Omental fat pad (tissue), 4 donors: ENCODE measurements around the gene ZNF223. TPM values are rescaled to one million over a fixed set of nuclear protein-coding genes. Genes with fewer than 3 reads are reported as not detected.
A peak's percentile ranks its signal among the peaks of the same experiment; 100 is the strongest.

Experiments used
- ATAC-seq: fragments of 150-250 bp; one replicate; pipeline ENCODE4 v1.9.1; 2016; ENCODE audit warnings: mild to moderate bottlenecking, moderate library complexity; ENCODE audit not compliant: low FRiP score
- DNase-seq: peaks from one replicate; pipeline ENCODE4 v3.0.0-alpha.2; 2019; ENCODE audit warnings: low spot score
- total RNA-seq, 4 donors: library from RNA; depleted of rRNA; stranded (reverse); fragments of >200 nt; gene quantifications; one replicate each; pipeline ENCODE4 v1.1.0, GENCODE V29; 2016
- TF ChIP-seq, protein P1 (sequence below), 3 donors: fragments of 450-650 bp; IDR thresholded peaks; one replicate each; pipeline ENCODE4 v1.5.1; 2016 to 2017; ENCODE audit warnings: antibody characterized with exemption in 3 of 3, mild to moderate bottlenecking in 3 of 3, moderate library complexity in 2 of 3

ZNF223 gene
- total RNA-seq, 4 donors from 2014 or later: 2.8 to 4.7 (median 3.1) TPM

DNA sequence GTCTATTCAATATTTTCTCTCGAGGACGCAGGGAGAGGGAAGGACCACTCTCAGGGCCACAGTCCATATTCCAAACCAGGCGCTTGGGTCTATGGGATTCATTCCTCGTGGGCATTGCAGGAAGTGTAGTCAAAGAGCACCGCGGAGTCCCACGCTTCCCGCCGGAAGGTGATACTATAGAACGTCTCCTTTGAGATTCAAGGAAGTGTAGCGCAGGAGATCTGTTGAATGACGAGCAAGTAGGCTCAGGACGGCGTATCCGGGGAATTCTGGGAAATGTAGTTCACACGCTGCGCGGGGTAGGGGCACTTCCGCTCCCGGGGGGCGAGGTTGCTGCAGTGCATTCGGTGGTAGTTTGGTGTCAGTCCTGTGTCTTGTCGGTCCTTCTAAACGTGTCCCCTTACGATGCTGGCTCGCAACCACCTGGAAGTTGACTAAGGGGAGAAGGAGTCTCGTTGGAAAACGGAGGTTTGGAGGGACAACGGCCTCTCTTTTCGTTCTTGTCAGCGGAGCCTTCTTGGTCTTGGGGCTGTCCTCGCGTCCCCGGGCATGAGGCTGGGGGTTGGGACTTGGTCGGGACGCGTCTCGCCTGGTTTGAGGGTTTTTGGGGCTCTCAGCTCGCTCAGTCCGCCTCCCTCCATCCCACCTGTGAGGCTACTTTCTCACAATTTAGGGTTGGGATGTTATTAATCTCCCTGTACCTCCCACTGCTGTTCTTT lies 20.1 kb downstream of the ZNF223 start, which contains the start of gene ZNF284:
ZNF284 (plus strand) TSS at position 336 of the 719 bp plus-strand sequence. CDS start 4,231 bp downstream, outside the sequence.
- TF ChIP-seq, protein P1, sequence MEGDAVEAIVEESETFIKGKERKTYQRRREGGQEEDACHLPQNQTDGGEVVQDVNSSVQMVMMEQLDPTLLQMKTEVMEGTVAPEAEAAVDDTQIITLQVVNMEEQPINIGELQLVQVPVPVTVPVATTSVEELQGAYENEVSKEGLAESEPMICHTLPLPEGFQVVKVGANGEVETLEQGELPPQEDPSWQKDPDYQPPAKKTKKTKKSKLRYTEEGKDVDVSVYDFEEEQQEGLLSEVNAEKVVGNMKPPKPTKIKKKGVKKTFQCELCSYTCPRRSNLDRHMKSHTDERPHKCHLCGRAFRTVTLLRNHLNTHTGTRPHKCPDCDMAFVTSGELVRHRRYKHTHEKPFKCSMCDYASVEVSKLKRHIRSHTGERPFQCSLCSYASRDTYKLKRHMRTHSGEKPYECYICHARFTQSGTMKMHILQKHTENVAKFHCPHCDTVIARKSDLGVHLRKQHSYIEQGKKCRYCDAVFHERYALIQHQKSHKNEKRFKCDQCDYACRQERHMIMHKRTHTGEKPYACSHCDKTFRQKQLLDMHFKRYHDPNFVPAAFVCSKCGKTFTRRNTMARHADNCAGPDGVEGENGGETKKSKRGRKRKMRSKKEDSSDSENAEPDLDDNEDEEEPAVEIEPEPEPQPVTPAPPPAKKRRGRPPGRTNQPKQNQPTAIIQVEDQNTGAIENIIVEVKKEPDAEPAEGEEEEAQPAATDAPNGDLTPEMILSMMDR (IDR thresholded peaks at IDR 0.05): no peak
- DNase-seq (peak; percentile 52), ATAC-seq (peak; percentile 100)

DNA sequence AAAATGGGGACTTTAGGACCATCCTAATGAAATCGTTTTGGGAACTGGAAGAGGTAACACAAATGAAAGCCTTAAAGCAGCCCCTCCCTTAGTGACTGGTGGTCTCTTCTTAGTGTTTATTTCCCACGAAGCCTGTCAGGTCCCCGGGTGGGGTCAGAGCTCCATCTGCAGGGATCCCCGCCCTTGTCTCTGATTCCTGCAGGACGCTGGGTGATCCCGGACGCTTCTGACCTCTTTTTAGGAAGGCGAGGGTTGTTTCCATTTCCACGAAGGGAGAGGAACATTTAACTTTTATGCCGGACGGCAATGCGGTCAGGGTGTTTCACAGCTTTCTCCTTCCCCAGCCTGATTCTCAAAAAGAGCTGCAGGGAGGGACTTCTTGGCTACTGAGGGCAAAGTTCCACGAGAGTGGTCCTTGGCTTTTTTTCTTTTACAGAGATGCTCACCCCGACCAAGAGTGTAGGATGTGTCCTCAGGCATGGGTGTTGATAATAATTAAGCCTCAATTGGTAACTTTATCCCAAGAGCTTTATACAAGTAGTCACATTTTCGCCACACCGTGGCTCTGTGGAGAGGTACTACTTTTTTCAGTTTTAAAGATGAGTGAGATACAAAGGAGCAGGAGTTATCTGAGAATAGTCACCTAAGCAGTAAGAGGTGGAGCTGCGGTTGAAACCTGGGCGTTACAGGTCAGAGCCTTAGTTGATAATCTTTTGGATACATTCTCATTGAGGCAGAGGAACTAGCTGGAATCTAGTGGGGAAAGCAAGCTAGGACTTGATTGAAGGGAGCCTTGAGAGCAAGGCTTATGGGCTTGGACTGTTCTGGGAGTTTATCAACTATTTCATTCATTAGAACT lies 20.9 kb downstream of the ZNF223 start:
- DNase-seq (no peak), ATAC-seq (no peak)
- TF ChIP-seq, protein P1 (IDR thresholded peaks at IDR 0.05): no peak

DNA sequence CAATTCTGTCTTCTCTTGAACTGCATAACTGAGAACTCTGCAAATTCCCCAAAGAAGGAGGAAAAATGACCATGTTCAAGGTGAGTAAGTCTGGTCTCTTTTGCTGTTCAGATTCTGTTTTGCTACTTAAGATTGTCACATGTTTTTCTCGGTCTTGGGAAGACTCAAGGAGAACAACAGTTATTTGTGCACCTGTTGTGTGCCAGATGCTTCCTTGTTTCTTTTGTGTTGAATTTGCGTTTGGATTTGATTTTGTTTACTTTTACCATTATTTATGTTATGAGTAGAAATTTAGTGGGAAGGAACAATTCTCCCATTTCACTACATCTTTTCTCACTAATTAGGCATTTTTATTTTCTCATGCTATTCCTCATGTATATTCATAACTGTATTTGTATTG lies 24.5 kb downstream of the ZNF223 start:
- TF ChIP-seq, protein P1 (IDR thresholded peaks at IDR 0.05): no peak
- ATAC-seq: no peak
- no peak for DNase-seq

DNA sequence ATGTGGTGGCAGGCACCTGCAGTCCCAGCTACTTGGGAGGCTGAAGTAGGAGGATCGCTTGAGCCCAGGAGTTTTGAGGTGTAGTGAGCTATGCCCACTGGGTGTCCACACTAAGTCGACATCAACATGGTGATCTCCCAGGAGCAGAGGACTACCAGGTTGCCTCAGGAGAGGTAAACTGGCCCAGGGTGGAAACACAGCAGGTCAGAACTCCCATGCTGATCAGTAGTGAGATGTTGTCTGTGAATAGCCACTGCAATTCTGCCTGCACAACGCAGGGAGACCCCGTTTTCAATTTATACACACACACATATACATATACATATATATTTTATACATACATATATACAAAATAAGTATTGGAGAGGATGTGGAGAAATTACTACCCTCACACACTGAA lies 40.3 kb downstream of the ZNF223 start:
- TF ChIP-seq, protein P1 (IDR thresholded peaks at IDR 0.05): no peak
- DNase-seq (no peak), ATAC-seq (no peak)

DNA sequence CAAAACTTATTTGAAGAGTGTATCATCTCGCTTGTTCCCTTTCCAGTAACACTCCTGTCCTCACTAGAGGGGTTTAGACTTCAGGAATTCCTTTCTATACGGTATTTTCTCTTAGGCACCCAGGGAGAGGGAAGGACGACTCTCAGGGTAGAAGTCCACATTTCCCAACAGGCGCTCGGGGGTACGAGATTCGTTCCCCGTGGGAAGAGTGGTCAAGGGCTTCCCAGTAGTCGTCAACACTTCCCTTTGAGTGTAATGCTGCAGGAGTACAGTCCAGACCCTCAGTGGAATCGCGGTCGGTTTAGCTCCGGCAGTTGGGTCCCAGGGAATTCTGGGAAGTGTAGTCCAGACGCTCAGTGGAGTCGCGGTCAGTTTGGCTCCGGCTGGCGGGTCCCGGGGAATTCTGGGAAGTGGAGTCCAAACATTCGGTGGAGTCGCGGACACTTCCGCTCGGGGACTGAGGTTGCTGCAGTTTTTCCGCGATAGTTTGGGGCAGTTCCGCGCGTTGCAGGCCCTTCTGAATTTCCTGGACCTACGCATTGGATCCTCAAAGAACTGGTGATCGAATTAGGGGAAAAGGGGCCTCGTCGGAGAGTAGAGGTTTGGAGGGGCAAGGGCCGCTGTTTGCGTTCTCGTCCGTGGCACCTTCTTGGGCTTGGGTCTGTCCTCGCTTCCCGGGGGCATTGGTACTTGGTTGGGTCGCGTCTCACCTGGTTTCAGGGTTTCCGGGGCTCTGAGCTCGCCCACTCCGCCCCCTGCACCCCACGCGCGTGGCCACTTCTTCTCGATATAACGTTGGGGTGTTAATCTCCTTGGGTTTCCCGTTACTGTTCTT lies 42.3 kb downstream of the ZNF223 start, which contains the start of gene ZNF224:
ZNF224 (plus strand) TSS at position 431 of the 835 bp plus-strand sequence. CDS start 3,513 bp downstream, outside the sequence.
- TF ChIP-seq, protein P1 (IDR thresholded peaks at IDR 0.05): no peak
- DNase-seq: peak; percentile 67
- peak; percentile 98 for ATAC-seq

DNA sequence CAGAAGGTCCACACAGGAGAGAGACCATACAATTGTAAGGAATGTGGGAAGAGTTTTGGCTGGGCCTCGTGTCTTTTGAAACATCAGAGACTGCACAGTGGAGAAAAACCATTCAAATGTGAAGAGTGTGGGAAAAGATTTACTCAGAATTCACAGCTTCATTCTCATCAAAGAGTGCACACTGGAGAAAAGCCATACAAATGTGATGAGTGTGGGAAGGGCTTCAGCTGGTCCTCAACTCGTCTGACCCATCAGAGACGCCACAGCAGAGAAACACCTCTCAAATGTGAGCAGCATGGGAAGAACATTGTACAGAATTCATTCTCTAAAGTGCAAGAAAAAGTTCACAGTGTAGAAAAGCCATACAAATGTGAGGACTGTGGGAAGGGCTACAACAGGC lies 55.9 kb downstream of the ZNF223 start:
- ATAC-seq: no peak
- no peak for DNase-seq
- TF ChIP-seq, protein P1 (IDR thresholded peaks at IDR 0.05): no peak
